NK-92 (cell line): Measurements from ENCODE around the gene MUSK.
"Not testable (repeated sequence)": the region's sequence is repeated elsewhere in the genome, so short reads cannot be mapped to it uniquely, and the experiment has no call there.

ENCODE experiments used
- DNase-seq: peaks from one replicate; lab custom pipeline; 2025; ENCODE audit not compliant: unreplicated experiment; lab: John Stamatoyannopoulos, UW

The MUSK gene

GRCh38 chr9:110691002-110691549 is 22.5 kb downstream of the MUSK start:
- no peak for DNase-seq

DNA sequence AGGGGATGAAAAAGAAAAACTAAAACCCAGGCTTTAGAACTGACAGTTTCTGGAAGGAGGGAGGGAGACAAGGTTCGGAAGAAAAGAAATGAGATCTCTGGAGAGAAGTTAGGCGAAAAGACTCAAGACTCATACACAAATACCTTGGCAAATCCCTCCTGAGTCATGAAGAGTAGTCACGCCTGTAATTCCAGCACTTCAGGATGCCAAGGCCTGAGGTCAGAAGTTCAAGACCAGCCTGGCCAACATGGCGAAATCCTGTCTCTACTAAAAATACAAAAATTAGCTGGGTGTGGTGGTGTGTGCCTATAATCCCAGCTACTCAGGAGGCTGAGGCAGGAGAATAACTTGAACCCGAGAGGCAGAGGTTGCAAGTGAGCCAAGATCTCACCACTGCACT is 27.3 kb downstream of the MUSK start:
- not testable (repeated sequence) for DNase-seq

DNA sequence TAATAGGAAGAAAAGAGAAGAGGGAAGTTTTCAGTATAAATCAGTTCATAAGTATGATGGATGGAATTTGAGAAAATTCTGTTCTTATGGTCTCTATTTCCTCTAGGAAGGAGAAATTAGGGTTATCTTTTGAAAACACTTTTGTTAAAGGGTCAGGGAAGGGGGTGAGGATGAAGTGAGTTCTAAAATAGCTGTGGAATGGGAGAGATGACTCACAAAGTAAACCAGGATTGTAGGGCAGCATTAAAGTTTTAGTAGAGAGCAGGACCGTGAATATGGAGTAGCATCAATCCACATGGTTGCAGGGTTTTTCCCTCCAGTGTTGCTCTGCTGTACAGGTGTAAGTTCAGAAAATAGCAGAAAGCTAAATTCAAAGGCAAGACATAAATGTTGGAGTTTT is 32.4 kb downstream of the MUSK start:
- no peak for DNase-seq

GRCh38 chr9:110703669-110704068 is 35.1 kb downstream of the MUSK start:
- no peak for DNase-seq

DNA sequence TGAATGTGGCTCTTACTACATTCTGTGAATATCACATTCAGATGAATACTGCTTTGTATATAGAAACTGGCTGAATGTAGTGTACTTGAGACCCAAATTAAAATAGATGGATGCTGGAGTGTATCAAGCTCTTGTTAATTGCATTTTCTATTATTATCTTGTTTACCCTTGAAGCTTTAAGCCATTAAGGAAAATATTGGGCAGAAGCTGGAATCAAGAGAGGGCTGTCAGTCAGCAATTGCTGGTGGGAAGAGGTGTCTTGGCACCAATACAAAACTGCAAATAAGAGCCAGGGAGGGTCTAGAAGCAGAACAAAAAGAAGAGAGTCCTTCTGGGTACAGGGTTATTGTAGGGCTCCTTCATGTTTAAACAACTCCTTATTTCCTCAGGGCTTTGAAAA is 38.8 kb downstream of the MUSK start:
- DNase-seq: no peak

DNA sequence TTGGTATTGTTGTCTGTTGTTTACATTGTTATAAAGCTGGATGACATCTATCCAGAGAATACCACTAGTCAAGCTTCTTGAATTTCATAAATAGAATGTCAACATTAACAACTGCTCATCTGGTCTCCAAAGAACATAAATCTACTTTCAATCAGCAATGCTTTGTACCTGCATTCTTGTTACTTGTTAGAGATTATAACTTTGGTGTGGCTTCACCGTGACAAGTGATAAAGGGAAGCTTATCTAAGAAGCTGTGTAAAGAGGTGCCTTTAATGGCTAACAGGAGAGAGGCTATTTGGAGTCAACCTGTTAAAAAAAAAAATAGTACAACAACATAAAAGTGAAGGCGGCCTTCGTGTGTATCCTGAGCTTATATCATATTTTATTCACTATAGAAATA is 41.8 kb downstream of the MUSK start:
- no peak for DNase-seq

- no peak for DNase-seq
Measured at GRCh38 chr9:110712955-110713354, 44.4 kb downstream of the MUSK start.

DNA sequence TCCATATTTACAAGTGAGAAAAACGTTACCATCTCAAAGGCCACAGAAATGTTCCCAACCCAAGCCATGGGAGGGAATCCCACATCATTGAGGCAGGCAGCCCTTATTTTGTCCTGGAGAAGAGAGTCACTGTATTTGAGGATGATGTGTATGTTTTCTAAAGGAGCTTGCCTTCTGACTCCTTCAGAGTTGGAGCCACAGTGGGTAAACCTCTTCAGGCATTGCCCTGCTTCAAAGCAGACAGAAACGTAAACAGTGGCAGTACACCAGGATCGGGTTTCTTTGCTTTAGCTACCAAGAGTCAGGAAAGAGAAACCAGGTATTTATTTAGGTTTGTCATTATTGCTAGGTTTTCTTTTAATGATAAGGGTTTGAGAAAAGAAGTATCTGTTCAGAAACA is 45.7 kb downstream of the MUSK start:
- DNase-seq: no peak

- DNase-seq: no peak
Measured at GRCh38 chr9:110728058-110728457, 59.5 kb downstream of the MUSK start.

DNA sequence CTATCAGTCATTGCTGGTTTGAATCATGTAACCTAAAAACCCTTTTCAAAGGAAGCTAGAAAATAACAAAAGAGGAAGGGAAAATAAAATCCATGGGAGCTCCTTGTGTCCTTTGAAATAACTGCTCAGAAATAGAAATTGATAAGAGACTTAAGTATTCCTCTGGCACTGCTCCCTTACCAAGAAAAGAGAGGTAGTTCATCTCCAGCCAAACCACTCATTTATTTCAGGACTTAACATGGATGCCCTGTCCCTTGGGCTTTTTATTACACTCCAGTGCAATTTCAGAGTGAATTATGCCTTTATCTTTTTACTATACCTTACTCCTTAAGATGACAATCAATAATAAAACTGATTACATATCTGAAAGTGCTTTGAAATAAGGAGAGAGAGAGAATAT is 61.0 kb downstream of the MUSK start:
- DNase-seq: no peak

DNA sequence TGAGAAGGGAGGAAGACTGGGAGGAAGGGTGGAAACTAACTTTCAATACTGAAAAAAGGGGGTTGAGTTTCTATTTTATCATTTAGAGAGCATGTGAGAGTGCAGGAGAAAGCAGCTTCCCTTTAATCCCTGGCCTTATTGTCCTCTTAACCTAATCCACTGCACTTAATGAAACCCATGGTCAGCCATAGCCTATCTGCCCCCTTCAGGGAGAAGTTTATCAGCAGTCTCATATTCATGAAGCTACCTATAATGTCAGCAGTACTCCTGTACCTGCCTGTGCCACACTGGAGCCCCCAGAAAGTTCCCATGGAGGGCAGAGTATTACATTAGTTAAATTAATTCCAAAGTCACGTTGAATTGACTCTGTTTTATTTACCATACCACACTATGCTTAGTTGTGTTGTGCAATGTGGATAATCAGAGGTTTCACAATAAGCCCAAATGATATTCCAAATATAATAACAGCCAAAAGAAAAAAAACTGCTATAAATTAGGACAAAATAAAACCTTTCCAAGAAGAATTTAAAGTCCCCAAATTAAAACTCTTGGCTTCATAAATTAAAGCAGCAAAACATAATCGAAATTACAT is 62.9 kb downstream of the MUSK start:
- no peak for DNase-seq

DNA sequence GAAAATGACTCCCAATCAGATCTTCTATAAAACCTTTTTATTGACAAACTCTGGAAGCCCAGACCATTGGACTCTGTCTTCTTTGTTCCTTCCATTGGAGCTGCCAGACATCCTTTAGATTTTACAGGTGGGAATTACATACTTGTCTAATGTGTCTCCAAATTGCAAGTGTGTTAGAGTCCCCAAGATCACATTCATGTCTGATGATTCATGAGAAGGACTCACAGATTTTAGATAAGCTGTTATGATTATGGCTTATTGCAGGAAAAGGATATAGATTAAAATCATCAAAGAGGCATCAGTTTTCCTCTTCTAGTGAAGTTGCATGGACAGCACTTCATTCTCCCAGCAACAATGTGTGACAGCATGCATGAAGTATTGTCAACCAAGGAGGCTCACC is 70.4 kb downstream of the MUSK start:
- DNase-seq: no peak

GRCh38 chr9:110742741-110743371 is 74.3 kb downstream of the MUSK start:
- DNase-seq: no peak

DNA sequence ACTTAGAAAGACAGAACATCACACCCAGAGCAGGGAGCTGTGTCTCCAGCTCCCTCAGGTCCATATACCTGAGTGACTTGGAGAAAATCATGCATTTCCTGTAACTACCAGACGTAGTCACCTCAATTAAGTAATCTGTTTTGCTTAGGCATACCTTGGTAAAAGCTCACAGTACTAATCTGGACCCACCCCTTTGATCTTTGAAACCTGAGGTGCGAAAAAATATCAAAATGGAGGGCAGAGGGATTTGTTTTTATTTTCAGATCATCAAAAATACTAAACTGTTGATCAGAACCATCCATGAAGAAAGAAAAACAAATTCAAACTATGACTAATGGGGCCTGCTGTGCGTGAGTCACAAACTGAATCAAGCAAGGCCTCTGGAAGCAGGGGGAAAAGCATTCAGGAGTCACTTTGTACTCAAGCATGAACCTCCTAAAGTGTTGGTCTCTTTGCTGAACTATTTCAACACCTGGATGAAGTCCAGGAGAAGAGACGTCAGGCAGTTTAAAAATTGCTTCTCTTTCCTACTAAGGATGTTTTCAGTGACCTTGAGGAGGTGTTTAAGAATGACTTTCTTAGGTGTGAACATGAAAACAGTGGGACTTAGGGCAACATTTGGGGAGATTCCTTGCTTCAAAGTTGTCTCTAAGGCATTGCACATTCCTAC is 76.3 kb downstream of the MUSK start:
- DNase-seq: no peak

DNA sequence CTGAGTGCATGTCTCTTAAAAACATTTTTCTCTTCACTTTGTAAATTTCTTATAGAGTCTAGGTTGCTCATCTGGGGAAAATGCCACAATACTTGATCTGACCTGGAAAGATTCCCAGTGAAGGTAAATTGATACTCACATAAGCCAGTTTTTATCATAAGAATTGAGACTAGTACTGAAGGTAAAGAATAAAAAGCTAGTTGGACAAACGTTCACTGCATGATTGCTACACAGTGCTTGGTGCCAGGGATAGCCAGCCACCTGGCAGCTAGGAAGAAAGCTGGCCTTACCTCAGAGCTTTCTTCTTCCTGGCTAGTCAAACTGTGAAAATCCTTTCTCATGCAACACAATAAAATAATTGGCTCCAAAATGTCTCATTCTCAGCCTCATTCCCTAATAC is 77.1 kb downstream of the MUSK start:
- DNase-seq: no peak

GRCh38 chr9:110746211-110746930 is 77.8 kb downstream of the MUSK start:
- no peak for DNase-seq

- DNase-seq: no peak
Measured at GRCh38 chr9:110748251-110748893, 79.8 kb downstream of the MUSK start.

- DNase-seq: no peak
Measured at GRCh38 chr9:110750272-110750671, 81.7 kb downstream of the MUSK start.

GRCh38 chr9:110751971-110752370 is 83.4 kb downstream of the MUSK start:
- DNase-seq: no peak

GRCh38 chr9:110752766-110753165 is 84.2 kb downstream of the MUSK start:
- DNase-seq: no peak

GRCh38 chr9:110753731-110754231 is 85.2 kb downstream of the MUSK start:
- no peak for DNase-seq
